Brain microvascular endothelial cell (primary cell): Measurements from ENCODE around the gene SNPH.

Source experiments
- DNase-seq: peaks from one replicate; pipeline ENCODE4 v3.0.0-alpha.2; 2020
- H3K27ac ChIP-seq: fragments of 250-450 bp; sonication (Bioruptor Pico); 2 replicates; pipeline ENCODE4 v1.5.1; 2020; ENCODE audit warnings: mild to moderate bottlenecking, moderate library complexity
- H3K27me3 ChIP-seq: fragments of 250-450 bp; sonication (Bioruptor Pico); replicated peaks from 2 replicates; pipeline ENCODE4 v1.5.1; 2020; ENCODE audit warnings: mild to moderate bottlenecking
- H3K36me3 ChIP-seq: fragments of 250-450 bp; sonication (Bioruptor Pico); replicated peaks from 2 replicates; pipeline ENCODE4 v1.5.1; 2020; ENCODE audit warnings: mild to moderate bottlenecking
- H3K4me3 ChIP-seq: 2 replicates; pipeline ENCODE4 v1.5.1; 2011; ENCODE audit warnings: low read depth, mild to moderate bottlenecking, control low read depth, low read length, moderate library complexity
- in situ Hi-C: cut with HindIII; loops from 2 replicates; pipeline ENCODE4 v1.10.0; 2017; ENCODE audit warnings: low sequenced_read_pairs, low pct_ligation_motif_present
- TF ChIP-seq, protein P1 (sequence below): IDR thresholded peaks from 2 replicates; pipeline ENCODE4 v1.5.1; 2011; ENCODE audit warnings: low read depth, mild to moderate bottlenecking, moderate library complexity, low read length, control low read depth, inconsistent platforms; ENCODE audit errors: missing control alignments

The SNPH gene

DNA sequence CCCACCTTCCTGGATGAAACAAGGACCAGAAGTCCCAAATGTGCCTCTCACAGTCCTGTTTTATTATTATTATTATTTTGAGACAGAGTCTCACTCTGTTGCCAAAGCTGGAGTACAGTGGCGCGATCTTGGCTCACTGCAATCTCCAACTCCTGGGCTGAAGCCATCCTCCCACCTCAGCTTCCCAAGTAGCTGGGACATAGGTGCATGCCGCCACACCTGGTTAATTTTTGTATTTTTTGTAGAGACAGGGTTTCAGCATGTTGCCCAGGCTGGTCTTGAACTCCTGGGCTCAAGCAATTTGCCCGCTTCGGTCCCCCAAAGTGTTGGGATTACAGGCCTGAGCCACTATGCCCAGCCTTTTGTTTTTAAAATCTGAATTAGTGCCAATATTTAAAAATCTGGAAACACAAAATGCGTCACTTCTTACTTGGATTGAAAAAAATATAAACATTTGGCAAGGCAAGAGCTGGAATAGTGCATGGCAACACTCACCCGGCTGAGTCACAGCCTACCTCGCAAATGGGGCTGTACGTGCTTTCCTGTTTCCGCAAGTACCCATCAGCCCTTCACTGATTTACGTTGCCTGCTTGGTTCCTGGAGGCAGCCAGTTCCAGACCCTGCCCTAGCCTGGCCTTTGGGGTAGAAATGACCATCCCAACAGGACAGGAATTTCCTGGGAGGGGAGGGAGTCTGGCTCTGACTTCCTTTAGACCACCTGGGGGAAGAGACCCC, 56.6 kb downstream of the SNPH start:
- DNase-seq = peak; percentile 87
- in situ Hi-C loops = loop anchor here (25.0 kb wide), 1 partner anchor 115 kb away; no protein-coding TSS in a partner anchor
- H3K27me3 ChIP-seq = no peaks in the 10 kb centered on the region
- peak overlapping the region; percentile 62 for H3K27ac ChIP-seq
- H3K4me3 ChIP-seq = no peak overlapping the region
- no peaks in the 10 kb centered on the region for H3K36me3 ChIP-seq
- TF ChIP-seq, protein P1, sequence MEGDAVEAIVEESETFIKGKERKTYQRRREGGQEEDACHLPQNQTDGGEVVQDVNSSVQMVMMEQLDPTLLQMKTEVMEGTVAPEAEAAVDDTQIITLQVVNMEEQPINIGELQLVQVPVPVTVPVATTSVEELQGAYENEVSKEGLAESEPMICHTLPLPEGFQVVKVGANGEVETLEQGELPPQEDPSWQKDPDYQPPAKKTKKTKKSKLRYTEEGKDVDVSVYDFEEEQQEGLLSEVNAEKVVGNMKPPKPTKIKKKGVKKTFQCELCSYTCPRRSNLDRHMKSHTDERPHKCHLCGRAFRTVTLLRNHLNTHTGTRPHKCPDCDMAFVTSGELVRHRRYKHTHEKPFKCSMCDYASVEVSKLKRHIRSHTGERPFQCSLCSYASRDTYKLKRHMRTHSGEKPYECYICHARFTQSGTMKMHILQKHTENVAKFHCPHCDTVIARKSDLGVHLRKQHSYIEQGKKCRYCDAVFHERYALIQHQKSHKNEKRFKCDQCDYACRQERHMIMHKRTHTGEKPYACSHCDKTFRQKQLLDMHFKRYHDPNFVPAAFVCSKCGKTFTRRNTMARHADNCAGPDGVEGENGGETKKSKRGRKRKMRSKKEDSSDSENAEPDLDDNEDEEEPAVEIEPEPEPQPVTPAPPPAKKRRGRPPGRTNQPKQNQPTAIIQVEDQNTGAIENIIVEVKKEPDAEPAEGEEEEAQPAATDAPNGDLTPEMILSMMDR = no peak

DNA sequence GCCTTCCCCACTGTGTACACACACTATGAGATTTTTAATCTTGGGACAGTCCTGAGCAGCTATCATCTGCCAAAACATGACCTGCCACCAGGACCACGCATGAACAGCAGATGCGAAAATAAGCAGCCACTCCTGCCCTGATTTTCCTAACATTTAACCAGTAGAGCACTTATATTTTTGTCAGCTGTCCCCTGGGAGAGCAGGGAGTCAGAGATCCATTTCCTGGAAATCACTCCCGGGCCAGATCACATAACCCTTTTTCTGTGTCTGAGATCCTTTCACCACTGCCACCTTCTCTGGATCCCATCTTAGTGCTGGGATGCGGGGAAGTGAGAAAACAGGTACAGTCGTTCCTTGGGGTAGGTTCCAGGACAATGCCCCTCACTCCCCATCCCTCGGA, 57.2 kb downstream of the SNPH start:
- DNase-seq = no peak
- Histone ChIP-seq H3K4me3 (no peak overlapping the region), H3K27ac (peak overlapping the region; percentile 62), H3K36me3 (no peaks in the 10 kb centered on the region), H3K27me3 (no peaks in the 10 kb centered on the region)
- in situ Hi-C loops = loop anchor here (25.0 kb wide), 1 partner anchor 114 kb away; no protein-coding TSS in a partner anchor
- TF ChIP-seq, protein P1 = no peak

DNA sequence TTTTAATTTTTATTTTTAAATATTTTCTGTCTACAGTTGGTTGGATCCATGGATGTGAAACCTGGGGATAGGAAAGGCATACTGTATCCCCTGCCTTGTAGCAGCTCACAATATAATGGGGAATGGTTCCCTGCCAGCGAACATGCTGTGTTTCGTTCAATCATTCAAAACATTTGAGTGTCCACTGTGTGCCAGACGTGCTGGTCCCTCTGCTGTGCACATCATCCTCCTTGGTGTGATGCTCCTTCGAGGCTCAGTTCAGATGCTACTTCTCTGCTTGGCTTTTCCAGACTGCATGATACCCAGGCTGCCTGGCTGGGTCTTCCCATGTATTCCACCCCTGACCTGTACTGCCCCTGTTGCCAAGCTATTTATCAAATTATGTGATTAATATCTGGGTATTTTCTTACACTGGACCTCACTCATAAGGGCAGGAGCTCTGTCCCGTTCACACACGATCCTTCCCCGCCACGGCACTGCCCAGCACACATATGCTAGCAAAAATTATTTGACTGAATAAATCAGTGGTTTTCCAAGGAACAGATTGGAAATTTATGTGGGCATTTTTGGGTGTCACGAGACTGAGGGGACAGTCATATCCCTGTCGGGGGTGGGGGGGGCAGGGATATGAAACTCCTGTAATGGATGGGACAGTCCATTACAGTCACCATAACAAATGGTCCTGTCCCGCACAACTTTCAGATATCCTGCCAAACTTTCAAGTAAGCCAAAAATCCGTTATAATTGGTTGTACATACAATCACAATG, 57.9 kb downstream of the SNPH start:
- in situ Hi-C loops = loop anchor here (25.0 kb wide), 1 partner anchor 113 kb away; no protein-coding TSS in a partner anchor
- no peaks in the 10 kb centered on the region for H3K36me3 ChIP-seq
- TF ChIP-seq, protein P1 = no peak
- DNase-seq = no peak
- no peak overlapping the region for H3K4me3 ChIP-seq
- H3K27ac ChIP-seq = peak overlapping the region; percentile 100
- no peaks in the 10 kb centered on the region for H3K27me3 ChIP-seq

DNA sequence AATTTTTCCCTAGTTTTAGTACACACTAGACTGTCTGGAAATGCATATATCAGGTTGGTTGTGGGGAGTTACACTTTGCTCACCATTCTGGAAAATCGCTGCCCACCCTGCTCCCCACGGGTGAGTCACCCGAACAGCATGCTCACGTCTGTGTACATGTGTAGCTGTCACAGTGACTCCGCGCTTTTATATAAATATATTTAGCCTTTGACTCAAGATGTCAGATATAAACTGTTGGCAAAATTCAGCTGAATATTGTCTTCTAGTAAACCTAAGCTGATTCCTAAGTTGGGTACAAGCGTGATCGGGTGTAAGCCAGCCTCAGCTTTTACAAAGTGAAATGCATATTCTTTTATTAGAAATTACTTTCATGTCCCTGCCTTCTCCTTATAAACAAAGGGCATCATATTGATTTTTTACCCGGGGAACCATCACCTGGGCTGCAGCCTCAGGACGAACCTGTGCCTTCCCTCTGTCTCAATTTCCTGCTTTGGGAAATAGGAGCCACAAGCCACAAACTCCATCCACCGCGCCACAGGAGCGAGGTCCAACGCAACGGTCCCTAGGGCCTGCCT, 58.6 kb downstream of the SNPH start:
- peak overlapping the region; percentile 75 for H3K4me3 ChIP-seq
- peak; percentile 70 for DNase-seq
- H3K27me3 ChIP-seq = no peaks in the 10 kb centered on the region
- in situ Hi-C loops = loop anchor here (25.0 kb wide), 1 partner anchor 113 kb away; no protein-coding TSS in a partner anchor
- H3K27ac ChIP-seq = peak overlapping the region; percentile 100
- no peaks in the 10 kb centered on the region for H3K36me3 ChIP-seq
- TF ChIP-seq, protein P1 = no peak

DNA sequence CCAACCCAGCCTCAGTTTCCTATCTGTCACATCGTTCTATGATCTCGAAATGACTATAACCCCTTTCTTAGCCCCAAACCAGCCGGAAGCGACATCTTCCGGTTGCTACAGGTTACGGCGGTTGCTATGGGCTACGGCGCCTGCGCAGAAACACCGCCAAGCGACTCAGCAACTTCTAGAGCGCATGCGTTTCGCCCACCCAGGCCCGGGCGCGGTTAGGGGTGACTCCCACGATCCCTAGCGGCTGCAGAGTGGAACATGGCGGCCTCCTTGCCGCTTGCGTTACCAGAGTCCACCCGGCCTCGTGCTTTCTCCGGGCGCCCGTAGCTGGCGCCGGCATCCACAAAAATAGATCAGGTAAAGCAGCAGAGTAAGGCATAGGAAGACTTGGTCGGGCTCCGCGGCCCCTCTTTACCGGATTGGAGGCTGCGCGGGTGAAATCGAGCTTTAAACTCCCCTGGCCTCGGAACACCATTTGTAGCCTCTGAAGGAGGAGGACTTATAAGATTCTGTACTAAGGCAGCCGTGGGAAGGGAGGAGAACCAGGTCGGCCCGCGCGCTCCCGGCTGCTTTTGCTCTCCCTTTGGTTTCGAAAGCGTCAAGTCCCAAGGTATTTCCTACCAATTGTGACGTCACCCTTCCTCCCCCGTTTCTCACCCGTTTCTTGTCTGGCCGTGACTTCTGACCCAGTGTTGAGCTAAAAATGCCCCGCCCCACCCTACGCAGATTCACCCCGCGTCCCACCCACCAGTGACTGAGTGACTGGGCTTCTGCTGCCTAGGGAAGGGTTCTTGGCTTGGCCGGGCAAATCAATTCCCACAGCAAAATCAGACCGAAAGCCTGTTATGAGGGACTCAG, 59.3 kb downstream of the SNPH start:
- no peaks in the 10 kb centered on the region for H3K27me3 ChIP-seq
- TF ChIP-seq, protein P1 = peak; percentile 31
- in situ Hi-C loops = no loop called here
- peak; percentile 96 for DNase-seq
- H3K36me3 ChIP-seq = no peaks in the 10 kb centered on the region
- peak overlapping the region; percentile 75 for H3K4me3 ChIP-seq
- peak overlapping the region; percentile 100 for H3K27ac ChIP-seq
